ENCODE results near the gene C17orf75.

C17orf75 gene

DNA sequence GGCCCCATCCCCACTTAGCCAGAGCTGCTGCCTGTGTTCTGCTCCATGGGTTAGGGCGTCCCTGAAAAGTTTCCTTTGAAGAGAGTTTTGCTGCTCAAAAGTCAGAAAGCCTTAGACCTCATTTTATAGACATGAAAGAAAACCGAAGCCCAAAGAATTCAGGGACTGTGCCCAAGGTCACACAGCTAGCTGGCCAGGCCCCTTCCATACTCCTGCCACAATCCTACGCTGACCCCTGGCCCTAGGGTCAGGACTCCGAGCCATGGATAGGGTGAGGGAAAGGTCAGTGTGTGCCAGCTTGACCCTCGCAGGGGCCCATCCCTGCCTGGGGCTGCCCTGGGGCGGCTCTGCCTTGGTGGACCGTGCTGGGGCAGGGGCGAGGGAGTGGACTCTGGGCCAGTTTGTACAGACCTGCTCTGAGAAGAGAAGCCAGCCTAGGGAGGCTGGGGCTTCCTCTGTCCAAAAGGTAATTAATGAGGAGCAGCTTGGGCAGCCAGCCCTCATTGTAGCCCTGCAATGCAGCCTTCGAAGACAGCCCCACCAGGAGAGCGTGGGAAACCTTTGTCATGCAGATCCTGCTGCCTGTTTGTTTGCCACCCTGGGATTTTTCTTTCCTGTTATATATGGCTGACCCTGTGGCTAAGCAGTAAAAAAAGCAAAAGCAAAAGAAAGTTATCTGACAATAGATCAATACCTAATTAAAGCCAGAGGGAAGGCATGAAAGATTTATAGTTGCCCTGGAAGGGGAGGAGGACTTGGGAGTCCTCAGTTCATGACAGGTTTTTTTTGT, 38.9 kb downstream of the C17orf75 start:
- DNase-seq (ENCODE audit: low spot score): no peak

DNA sequence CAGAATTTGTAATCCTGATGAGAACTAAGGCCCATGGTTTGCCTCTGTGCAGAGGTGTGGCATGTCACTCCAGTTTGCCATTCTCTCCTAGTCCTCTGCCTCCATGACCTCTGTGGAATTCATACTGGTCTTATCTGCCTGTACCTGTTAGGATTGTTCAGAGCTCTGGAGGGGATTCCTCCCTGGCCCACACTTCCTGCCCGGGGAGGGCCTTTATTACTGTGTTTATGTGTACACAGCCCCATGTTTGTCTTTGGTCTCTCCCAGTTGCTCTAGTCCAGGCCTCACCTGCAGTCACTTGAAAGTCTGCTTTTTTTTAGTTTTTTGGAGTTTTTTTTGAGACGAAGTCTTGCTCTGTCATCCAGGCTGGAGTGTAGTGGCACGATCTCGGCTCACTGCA, 39.9 kb downstream of the C17orf75 start:
- no peak for DNase-seq (ENCODE audit: low spot score)

DNA sequence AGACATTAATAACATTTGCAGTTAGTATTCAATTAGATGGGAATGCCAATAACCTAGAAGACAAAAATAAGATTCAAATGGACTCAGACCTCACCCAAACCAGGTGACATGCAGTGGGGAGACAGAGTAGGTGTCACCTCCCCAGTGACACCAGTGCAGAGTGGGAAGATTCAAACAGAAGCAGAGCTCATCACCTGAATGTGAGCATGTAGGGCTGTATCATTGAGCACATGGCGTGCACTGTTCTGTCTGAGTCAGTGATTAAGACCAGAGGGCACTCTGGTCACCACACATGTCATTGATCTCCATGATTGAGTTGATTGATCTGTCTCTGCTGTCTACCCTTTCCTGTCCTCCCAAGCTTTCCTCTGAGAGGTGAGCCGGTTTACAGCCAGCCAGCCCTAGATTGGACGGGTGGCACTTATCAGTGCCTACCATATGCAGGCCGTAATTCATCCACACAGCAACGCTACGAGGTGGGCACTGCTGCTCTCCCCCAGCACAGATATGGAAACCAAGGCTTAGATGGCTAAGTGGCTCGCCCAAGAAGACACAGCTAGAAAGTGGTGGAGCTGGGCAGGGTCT, 42.3 kb downstream of the C17orf75 start:
- no peak for DNase-seq (ENCODE audit: low spot score)

DNA sequence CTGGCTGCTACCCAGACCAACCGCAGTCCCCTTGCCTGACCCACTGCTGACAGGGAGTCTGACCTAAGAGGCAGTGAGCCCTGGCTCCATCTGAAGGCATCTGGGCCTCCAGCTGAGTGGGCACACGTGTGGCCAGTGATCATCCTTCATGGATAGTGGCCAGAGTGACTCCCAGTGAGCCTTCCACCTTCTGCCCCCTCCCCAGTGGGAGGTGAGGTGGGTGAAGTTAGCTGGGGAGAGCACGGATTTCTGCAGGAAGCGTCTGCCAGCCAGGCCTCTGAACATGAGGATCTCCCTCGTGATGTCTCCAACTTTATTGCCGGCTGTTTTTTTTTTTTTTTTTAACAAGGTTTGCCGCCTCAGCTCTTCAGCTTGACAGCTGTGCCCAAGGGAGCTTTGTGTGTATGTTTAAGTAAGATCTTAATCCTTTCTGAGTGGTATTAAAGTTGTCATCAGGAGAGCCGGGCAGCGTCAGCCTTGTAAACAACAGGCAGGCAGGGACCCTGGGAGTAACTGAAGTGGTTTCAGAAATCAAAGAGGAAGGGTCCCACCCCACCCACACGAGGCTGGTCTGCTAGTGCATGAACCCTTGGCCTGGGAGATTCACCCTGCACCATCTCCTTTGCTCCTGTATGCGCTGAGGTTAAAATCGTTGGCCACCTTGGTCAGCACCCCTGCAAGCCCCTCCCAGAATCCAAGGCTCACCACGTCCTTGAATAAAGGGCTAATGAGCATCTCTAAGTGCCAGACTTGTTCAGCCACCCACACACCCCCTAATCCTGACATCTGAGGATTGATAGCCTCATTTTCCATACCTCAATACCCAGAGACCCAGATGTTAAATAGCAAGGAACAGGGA, 43.0 kb downstream of the C17orf75 start:
- no peak for DNase-seq (ENCODE audit: low spot score)

DNA sequence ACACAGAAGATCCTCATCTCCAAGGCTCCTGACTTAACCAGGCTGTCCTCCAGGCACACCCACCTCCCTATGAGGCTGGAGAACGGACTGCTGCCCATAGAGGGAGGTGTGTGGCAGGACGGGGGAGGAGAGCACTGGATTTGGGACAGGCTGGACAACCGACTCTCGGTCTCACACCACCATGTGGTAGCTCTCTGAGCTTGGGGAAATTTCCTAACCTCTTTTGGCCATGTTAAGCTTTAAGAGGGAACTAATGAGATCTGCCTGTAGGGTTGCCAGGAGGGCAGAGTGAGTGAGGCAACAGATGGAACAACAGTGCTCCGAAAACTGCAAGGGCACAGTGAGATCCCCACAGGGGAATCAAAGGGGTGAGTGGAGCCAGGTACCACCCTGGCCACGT, 43.7 kb downstream of the C17orf75 start:
- DNase-seq (ENCODE audit: low spot score): no peak

DNA sequence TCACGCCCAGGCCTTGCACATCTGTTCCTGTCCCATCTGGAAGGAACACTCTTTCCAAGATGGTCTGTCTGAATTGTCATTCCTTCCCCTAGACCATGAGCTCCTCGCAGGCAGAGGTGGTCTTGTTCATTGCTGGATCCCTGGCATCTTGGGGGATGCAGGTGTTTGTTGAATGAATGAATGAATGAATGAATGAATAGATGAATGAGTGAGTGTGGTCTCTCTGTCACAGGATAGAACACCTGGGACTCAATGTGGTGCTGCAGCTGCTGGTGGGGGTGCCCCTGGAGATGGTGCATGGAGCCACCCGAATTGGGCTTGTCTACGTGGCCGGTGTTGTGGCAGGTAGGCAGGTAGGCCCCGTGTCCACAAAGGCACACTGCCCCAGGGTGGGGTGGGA, 44.1 kb downstream of the C17orf75 start:
- DNase-seq (ENCODE audit: low spot score): no peak

DNA sequence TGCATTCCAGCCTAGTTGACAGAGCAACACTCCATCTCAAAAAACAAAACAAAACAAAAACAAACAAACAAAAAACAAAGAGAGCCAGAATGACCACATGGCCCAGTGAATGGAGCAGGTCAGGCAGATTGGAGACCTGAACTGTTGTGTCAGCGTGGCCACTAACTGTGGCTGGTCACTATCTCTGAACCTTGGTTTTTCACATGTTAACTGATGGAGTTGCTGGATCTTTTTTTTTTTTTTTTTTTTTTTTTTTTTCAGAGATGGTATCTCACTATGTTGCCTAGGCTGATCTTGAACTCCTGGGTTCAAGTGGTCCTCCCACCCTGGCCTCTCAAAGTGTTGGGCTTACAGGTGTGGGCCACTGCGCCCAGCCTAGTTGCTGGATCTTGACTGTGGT, 44.5 kb downstream of the C17orf75 start:
- DNase-seq (ENCODE audit: low spot score): no peak

DNA sequence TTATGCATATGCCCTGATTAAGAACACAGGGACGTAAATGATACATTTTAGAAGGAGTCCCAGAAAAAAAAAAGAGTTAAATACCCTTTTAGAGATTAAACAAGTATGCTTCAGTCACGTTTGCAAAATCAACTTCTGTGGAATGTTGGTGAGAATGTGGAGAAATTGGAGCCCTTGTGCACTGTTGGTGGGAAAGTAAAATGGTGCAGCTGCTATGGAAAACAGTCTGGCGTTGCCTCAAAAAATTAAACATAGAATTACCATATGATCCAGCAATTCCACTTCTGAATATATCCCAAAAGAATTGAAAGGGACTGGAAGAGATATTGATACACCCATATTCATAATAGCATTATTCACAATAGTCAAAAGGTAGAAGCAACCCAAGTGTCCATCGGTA, 49.9 kb downstream of the C17orf75 start:
- DNase-seq (ENCODE audit: low spot score): no peak

DNA sequence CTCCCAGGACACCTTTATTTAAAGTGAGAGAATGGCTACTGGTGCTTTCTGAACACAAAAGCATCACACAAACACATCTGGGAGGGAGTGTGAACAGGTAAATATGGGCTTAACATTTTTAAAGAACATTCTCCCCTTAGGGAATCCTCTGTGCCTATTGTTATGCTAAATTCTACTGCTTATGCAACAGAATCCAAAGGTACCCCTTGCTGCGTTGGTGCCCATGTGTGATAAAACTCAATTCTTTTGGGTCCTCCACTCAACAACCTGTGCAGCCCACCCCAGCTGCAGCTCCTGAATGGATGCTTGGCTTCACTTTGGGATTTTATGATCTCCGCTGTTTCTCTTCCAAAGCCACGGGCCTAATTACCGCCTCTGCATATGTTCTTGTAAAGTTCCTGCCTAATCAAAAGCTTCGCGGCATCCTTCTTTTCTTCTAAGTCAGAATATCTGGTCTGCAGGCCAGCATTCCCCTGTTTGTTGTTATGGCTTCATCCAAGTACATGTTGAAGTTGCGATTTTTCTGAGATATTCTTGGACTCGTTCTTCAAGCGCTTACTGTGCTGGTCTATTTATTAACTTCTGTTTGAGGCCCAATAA, 52.4 kb downstream of the C17orf75 start:
- DNase-seq (ENCODE audit: low spot score): no peak

DNA sequence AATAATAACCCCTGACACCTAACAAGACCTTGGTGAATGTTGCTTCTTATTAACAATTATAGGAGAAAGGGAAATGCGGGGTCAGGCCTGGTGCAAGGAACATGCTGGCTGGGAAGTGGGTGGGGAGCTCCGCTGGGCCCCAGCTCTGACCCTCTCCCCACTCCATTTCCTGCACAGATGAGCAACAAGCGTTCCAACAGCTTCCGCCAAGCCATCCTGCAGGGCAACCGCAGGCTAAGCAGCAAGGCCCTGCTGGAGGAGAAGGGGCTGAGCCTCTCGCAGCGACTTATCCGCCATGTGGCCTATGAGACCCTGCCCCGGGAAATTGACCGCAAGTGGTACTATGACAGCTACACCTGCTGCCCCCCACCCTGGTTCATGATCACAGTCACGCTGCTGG, 53.4 kb downstream of the C17orf75 start:
- no peak for DNase-seq (ENCODE audit: low spot score)

DNA sequence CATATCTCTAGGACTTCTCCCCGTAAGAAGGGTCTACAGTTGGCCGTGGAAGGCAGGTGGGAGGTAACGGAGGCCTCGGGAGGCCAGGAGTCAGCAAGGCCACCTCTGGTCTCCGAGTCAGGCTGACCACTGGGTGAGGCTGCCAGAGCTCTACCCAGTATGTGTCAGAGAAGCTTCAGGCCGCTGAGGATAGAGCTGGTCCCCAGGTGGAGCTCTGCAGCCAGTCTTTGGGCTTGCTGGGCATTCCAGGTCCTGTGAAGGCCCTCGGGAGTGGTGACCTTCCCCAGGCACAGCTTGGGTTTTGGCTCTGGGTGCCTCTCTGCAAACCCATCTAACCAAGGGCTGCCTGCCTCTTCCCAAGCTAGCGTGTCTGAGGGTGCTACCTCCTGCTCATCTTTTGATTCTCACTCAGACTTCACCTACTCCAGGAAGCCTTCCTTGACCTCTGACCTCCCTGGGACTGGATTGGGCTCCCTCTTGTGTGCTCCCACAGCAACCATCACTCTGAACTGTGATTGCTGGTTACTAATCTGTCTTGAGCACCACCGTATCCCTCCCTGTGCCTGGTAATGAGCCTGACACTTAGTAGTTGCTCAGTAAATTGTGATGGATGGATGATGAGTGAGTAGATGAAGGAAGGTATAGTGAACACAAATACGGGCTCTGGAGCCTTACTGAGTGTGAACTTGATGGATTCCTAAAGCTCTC, 54.0 kb downstream of the C17orf75 start:
- no peak for DNase-seq (ENCODE audit: low spot score)

DNA sequence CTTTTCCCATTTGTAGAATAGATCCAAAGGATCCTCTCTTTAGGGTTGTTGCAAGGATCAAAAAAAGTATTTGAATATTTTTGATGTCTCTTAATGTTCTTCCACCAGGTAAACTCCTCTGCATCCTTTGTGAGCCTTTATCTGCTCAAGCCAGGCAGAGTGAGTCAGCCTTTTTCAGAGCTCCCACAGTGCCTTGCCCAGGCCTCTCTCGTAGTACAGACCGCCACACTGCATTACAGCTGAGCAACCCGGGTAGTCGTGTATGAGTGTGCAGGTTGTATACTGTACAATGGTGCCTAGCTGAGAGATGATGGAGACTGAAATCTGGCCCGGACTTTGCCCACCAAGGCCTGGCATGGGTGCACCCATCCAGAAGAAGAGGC, 55.5 kb downstream of the C17orf75 start:
- no peak for DNase-seq (ENCODE audit: low spot score)

DNA sequence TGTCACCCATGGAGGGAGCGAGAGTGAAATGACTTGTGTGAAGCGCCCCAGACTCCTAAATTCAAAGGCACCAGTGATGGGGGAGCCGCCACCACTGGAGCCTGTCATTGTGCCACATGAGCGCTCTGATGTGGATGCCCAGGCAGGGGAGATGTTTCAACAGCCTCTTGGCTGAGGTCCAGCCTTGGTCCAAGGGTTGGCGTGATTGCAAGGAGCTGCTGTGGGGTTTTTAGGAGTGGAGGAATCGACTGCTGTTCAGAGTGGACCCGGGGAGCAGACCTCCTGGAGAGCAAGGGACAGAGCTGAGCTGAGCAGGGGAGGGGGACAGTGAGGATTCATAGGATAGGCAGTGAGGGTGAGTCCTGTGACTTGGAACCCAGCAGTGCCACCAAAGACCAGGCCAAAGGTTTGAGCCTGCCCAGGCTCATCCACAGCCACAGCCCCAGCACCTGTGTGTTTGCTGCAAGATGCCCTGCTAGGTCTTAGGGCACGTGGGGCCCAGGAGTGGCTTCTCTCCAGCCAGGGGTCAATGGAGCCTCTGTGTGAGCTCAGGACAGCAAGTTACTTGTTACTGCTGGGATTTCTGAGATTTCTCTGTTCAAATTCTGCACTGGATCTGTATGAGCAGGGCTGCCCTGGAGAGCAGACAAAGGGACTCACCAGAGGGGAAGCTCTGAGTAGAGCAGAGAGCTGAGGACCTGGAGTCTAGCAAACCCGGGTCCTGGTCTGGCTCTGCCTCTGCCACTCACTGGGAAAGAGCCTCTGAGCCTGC, 56.0 kb downstream of the C17orf75 start:
- DNase-seq (ENCODE audit: low spot score): no peak

DNA sequence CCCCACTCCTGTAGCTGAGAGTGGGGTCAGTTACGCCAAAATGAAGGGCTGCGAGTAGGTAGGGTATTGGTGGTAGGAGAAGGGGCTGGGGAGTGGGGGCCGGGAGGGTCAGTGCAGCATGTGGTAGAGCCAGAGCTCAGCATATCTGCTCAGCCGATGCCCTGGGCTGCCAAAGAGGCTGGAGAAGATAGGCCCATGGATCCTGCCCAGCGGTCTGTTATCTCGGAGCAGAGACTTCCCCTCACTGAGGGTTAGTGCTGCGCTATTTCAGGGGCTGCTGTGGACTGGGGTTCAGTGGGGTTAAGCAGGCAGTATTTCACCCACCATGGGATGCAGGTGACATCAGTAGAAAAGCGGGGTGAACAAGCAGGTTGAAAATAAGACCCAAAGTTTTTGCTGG, 56.7 kb downstream of the C17orf75 start:
- no peak for DNase-seq (ENCODE audit: low spot score)

DNA sequence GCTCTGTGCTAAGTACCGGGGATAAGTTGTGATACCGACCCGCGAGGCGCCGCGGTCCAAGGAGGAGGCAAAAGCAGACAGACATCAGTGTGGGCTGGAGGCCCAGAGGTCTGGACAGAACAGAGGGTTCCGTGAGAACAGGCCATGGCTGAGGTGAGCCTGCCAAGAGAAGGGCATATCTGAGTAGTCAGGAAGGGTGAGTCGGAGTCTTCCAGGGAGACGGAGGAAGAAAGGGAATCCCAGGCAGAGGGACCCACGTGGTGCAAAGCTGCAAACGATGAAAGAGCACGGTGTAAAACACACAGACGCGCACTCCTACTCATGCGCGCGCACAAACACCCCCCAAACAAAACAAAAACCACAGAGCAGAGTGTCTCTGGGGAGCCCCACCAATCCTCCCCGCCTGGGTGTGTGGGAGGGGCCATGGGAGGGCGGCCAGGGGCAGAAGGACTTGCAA, 58.2 kb downstream of the C17orf75 start:
- DNase-seq (ENCODE audit: low spot score): no peak

DNA sequence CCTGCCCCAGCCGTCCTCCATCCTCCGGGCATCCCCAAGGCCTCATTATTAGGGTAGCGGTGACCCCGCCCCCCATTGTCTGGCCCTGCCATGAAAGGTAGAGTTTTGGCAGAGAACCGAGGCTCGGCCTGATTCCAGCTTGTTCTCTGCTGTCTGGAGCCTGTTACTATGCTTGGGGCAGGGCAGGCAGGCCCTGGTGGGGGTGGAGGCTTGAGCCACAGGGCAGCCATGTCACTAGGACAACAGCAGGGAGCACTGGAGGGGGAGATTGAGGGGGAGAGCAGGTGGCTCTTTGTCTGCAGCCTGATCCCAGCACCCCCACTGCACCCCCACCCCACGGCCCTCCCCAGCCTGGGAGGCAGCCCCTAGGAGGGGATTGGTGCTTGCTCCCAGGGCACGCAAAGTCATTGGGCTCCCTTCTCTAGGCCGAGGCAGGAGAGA, 60.9 kb downstream of the C17orf75 start:
- no peak for DNase-seq (ENCODE audit: low spot score)

DNA sequence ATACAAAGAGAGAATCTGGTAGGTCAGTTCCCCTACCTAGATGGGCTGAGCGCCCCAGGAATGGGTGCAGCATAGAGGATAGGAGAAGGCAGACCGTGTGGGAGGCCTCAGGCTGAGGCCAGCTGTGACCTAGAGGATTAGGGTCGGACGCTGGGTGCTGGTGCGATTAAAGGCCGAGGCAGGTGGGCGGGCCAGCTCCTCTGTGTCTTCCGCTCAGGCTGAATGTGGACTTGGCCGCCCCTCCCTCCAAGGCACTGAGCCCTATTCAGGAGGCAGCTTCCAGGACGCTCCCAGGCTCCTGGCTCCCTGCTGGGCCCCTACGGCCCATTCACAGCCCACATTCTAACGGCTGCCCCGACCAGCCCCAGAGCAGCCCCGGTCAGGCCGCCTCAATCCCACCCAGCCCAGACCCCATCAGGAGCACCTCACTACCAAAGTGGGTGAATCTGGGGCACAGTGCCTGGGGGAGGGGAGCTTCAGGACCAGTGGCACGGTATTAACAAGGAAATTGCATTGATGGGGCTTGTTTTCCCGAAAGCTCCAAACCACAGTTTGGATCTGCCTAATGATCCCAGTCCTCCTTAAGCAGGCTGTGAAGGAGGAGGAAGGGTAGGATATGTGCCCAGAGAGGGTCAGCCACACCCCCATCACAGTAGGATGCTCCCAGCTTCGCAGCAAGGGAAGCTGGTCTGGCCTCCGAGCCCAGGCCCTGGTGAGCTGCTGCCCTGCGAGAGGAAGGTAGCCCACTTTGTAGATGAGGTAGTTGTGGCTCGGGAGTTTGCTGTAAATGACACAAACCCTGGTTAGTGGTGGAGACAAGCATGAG, 61.9 kb downstream of the C17orf75 start:
- DNase-seq (ENCODE audit: low spot score): no peak

DNA sequence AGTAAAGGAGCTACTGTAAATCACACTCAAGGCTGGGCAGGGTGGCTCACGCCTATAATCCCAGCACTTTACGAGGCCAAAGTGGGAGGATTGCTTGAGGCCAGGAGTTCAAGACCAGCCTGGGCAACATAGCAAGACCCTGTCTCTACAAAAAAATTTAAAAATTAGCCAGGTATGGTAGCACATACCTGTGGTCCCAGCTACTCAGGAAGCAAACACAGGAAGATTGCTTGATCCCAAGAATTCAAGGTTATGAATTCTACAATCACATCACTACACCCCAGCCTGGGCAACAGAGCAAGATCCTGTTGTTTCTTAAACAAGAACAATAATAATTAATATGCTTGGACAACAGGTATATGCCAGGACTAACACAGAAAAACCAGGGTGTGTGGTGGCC, 63.2 kb downstream of the C17orf75 start:
- DNase-seq (ENCODE audit: low spot score): no peak

Data from AG08396 (cell line).